ENCODE data around the gene HDAC4. TPM values are rescaled to one million over a fixed set of nuclear protein-coding genes. Genes with fewer than 3 reads are reported as not detected.

HDAC4 gene
- total RNA-seq, 4 donors from 2014 or later: 51.4 to 107 (median 70.8) TPM

GRCh38 chr2:239288237-239288636 lies 112.6 kb downstream of the HDAC4 start:
- DNase-seq (ENCODE audit: low spot score in 2 of 2): no peak
- Histone ChIP-seq H3K9me3 (no peaks in the 10 kb centered on the region), H3K27ac (no peak overlapping the region), H3K36me3 (no peaks in the 10 kb centered on the region), H3K27me3 (no peaks in the 10 kb centered on the region), H3K4me1 (peaks cover 38% of the 10 kb centered on the region), H3K4me3 (no peak overlapping the region)
- WGBS: 75% methylated on average over 4 of the region's 4 CpGs
- TF ChIP-seq EP300 (IDR thresholded peaks at IDR 0.05): no peak
- TF ChIP-seq CTCF (IDR thresholded peaks at IDR 0.05): no peak
- TF ChIP-seq POLR2AphosphoS5 (IDR thresholded peaks at IDR 0.05): no peak
- TF ChIP-seq POLR2A (IDR thresholded peaks at IDR 0.05): no peak

GRCh38 chr2:239287461-239287860 lies 113.4 kb downstream of the HDAC4 start:
- Histone ChIP-seq H3K9me3 (no peaks in the 10 kb centered on the region), H3K27ac (no peak overlapping the region), H3K27me3 (no peaks in the 10 kb centered on the region), H3K36me3 (no peaks in the 10 kb centered on the region), H3K4me1 (peaks cover 38% of the 10 kb centered on the region), H3K4me3 (no peak overlapping the region)
- no peak for TF ChIP-seq CTCF (IDR thresholded peaks at IDR 0.05)
- no peak for TF ChIP-seq POLR2A (IDR thresholded peaks at IDR 0.05)
- TF ChIP-seq POLR2AphosphoS5 (IDR thresholded peaks at IDR 0.05): no peak
- TF ChIP-seq EP300 (IDR thresholded peaks at IDR 0.05): no peak
- WGBS: 83% methylated on average over 5 of the region's 5 CpGs
- no peak for DNase-seq (ENCODE audit: low spot score in 2 of 2)

GRCh38 chr2:239286901-239287300 lies 113.9 kb downstream of the HDAC4 start:
- H3K36me3 ChIP-seq: no peaks in the 10 kb centered on the region
- no peak overlapping the region for H3K4me3 ChIP-seq
- DNase-seq (ENCODE audit: low spot score in 2 of 2): peak in 1 of 2 donors; percentile 59
- no peak overlapping the region for H3K27ac ChIP-seq
- no peak for TF ChIP-seq EP300 (IDR thresholded peaks at IDR 0.05)
- no peak for TF ChIP-seq POLR2AphosphoS5 (IDR thresholded peaks at IDR 0.05)
- TF ChIP-seq POLR2A (IDR thresholded peaks at IDR 0.05): no peak
- no peak for TF ChIP-seq CTCF (IDR thresholded peaks at IDR 0.05)
- no peaks in the 10 kb centered on the region for H3K9me3 ChIP-seq
- H3K4me1 ChIP-seq: peaks cover 38% of the 10 kb centered on the region
- no peaks in the 10 kb centered on the region for H3K27me3 ChIP-seq
- WGBS: 88% methylated on average over 8 of the region's 10 CpGs

- no peaks in the 10 kb centered on the region for H3K9me3 ChIP-seq
- no peak for TF ChIP-seq EP300 (IDR thresholded peaks at IDR 0.05)
- peaks cover 29% of the 10 kb centered on the region for H3K4me1 ChIP-seq
- DNase-seq (ENCODE audit: low spot score in 2 of 2): no peak
- H3K27me3 ChIP-seq: no peaks in the 10 kb centered on the region
- WGBS: 91% methylated on average over 3 of the region's 3 CpGs
- H3K4me3 ChIP-seq: no peak overlapping the region
- no peak overlapping the region for H3K27ac ChIP-seq
- H3K36me3 ChIP-seq: no peaks in the 10 kb centered on the region
These were observed 114.9 kb downstream of the HDAC4 start for GRCh38 chr2:239285932-239286230.

GRCh38 chr2:239285071-239285931 lies 115.5 kb downstream of the HDAC4 start:
- 65% methylated on average over 26 of the region's 26 CpGs for WGBS
- no peaks in the 10 kb centered on the region for H3K27me3 ChIP-seq
- no peak overlapping the region for H3K27ac ChIP-seq
- peak; percentile 57 to 69 for DNase-seq (ENCODE audit: low spot score in 2 of 2)
- H3K36me3 ChIP-seq: no peaks in the 10 kb centered on the region
- no peak overlapping the region for H3K4me3 ChIP-seq
- no peak for TF ChIP-seq CTCF (IDR thresholded peaks at IDR 0.05)
- TF ChIP-seq POLR2AphosphoS5 (IDR thresholded peaks at IDR 0.05): no peak
- no peak for TF ChIP-seq EP300 (IDR thresholded peaks at IDR 0.05)
- TF ChIP-seq POLR2A (IDR thresholded peaks at IDR 0.05): no peak
- no peaks in the 10 kb centered on the region for H3K9me3 ChIP-seq
- peaks cover 26% of the 10 kb centered on the region for H3K4me1 ChIP-seq
